Colonic mucosa (tissue), 4 donors: ENCODE measurements around the gene TCF7L1. TPM values are rescaled to one million over a fixed set of nuclear protein-coding genes. Genes with fewer than 3 reads are reported as not detected.

Experiments used
- DNase-seq: peaks from one replicate; pipeline ENCODE4 v3.0.0-alpha.2; 2020
- H3K27ac ChIP-seq: fragments of 200-600 bp; one replicate; pipeline ENCODE4 v1.8.0; 2021
- H3K27me3 ChIP-seq: fragments of 200-600 bp; one replicate; pipeline ENCODE4 v1.8.0; 2021
- H3K36me3 ChIP-seq: fragments of 200-600 bp; one replicate; pipeline ENCODE4 v1.8.0; 2021
- H3K4me1 ChIP-seq: fragments of 200-600 bp; one replicate; pipeline ENCODE4 v1.8.0; 2021; ENCODE audit warnings: mild to moderate bottlenecking
- H3K4me3 ChIP-seq: fragments of 200-600 bp; one replicate; pipeline ENCODE4 v1.8.0; 2021
- H3K9ac ChIP-seq, 2 donors: one replicate each; pipeline ENCODE4 v1.7.0; 2013; ENCODE audit warnings: control low read depth in 2 of 2, low read depth in 2 of 2, low read length in 2 of 2
- H3K9me3 ChIP-seq: fragments of 200-600 bp; one replicate; pipeline ENCODE4 v1.8.0; 2021
- CTCF ChIP-seq: fragments of 200-600 bp; IDR thresholded peaks from one replicate; pipeline ENCODE4 v1.8.0; 2022; ENCODE audit warnings: antibody characterized with exemption, mild to moderate bottlenecking
- intact Hi-C: fragments of 100-400 bp; cut with DNase I; formaldehyde crosslinking; loops from one replicate; pipeline ENCODE4 v1.14.1; 2022
- total RNA-seq, 2 donors: library from RNA; stranded (reverse); fragmentation: NEBNext Ultra II Directional in 1 of 2; extraction: Animal tissue kit (Norgen Biotek cat#: 25700) in 1 of 2; gene quantifications; one replicate each; pipeline ENCODE4 v1.2.1, GENCODE V29; 2021
- donor health status: healthy.
- donor health status: DM: no; HTN: no; CAD: no.
- donor health status: DM: no; HTN: no; CAD: no.

Gene TCF7L1
- total RNA-seq, 2 donors from 2014 or later: 0.99 to 3.2 TPM

- Histone ChIP-seq H3K4me1 (no peaks in the 10 kb centered on the region), H3K9me3 (no peaks in the 10 kb centered on the region), H3K27ac (no peak overlapping the region), H3K4me3 (no peak overlapping the region), H3K36me3 (no peaks in the 10 kb centered on the region), H3K27me3 (no peaks in the 10 kb centered on the region), H3K9ac (no peak overlapping the region)
- no peak for DNase-seq
- TF ChIP-seq CTCF: no peak
- intact Hi-C loops: no loop called here
Observed at GRCh38 chr2:85235281-85235680, 102.1 kb downstream of the TCF7L1 start.

DNA sequence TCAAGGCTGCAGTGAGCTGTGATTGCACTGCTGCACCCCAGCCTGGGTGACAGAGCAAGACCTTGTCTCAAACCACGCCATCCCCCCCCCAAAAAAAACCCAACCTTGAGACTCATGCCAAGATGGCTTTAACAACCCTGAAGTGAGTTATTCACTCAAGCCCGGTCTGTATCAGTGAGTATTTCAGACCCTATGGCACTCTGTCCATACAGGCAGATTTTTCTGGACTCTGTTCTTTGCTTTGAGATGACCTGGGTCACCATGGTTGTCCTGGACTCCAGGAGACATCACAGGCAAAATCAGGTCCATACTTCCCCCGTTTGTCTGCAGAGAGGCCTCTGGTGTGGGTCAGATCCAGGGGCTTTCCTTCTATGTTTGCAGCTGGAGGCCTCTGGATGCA lies 102.9 kb downstream of the TCF7L1 start:
- no peak for DNase-seq
- Histone ChIP-seq H3K36me3 (no peaks in the 10 kb centered on the region), H3K27me3 (no peaks in the 10 kb centered on the region), H3K4me3 (no peak overlapping the region), H3K9ac (no peak overlapping the region), H3K9me3 (no peaks in the 10 kb centered on the region), H3K27ac (no peak overlapping the region), H3K4me1 (no peaks in the 10 kb centered on the region)
- intact Hi-C loops: no loop called here
- TF ChIP-seq CTCF: no peak

DNA sequence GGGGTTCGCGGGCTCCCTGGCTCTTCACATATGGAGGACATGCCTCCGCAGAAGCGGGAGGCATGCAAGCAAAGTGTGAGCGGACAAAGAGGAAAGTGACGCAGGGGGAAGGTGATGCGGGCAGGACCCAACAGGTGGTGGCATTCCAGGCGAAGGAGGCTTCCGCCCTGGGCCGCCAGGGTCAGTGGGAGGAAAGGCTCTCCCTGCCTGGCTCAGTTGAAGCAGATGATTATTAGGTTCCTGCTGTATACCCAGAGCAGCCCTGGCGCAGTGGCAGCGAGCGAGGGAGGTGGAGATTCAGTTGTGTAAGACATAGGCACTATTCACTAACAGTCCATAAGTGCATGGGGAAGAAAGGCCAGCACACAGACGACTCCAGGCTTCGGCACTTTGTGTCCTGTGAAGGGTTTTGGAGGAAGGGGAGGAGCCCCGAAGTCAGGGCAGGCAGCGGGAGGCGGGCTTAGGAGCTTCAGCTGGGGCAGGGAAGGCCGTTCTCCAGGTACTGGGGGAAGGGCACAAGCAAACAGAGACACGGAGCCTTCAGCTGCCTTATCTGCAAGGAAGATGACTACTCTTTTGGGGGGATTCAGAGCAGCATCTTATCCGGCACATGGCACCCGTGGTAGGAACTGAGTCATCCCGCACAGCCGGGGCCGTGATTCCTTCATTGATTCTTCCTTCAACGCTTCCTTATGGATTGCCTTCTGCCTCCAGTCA lies 104.8 kb downstream of the TCF7L1 start:
- Histone ChIP-seq H3K9me3 (no peaks in the 10 kb centered on the region), H3K27ac (no peak overlapping the region), H3K4me3 (no peak overlapping the region), H3K27me3 (no peaks in the 10 kb centered on the region), H3K4me1 (no peaks in the 10 kb centered on the region), H3K9ac (no peak overlapping the region), H3K36me3 (no peaks in the 10 kb centered on the region)
- intact Hi-C loops: no loop called here
- no peak for DNase-seq
- TF ChIP-seq CTCF: no peak

- DNase-seq: no peak
- H3K27me3 ChIP-seq: no peaks in the 10 kb centered on the region
- no peak for TF ChIP-seq CTCF
- no peak overlapping the region for H3K4me3 ChIP-seq
- H3K9ac ChIP-seq: no peak overlapping the region
- no peaks in the 10 kb centered on the region for H3K36me3 ChIP-seq
- intact Hi-C loops: no loop called here
- no peaks in the 10 kb centered on the region for H3K4me1 ChIP-seq
- H3K27ac ChIP-seq: no peak overlapping the region
- H3K9me3 ChIP-seq: no peaks in the 10 kb centered on the region
Observed at GRCh38 chr2:85238607-85239006, 105.4 kb downstream of the TCF7L1 start.

DNA sequence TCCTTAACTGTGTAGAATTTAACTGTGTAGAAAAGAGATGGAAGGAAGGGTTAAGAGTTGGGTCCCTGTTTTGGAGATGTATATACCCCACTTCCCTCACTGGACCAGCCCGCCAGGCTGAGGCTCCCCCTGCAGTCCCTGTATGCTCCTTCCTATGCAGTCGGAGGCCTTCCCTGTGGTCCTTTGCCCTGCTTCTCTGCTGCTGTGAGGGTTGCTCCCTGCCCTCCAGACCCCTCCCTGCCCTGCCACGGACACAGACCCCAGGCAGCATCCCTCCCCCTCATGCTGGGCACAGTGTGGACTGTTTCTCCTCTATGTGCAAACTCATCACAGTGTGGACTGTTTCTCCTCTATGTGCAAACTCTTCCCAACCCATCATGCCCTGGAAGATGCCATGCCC lies 105.9 kb downstream of the TCF7L1 start:
- no peak for DNase-seq
- intact Hi-C loops: no loop called here
- Histone ChIP-seq H3K27ac (no peak overlapping the region), H3K4me3 (no peak overlapping the region), H3K9ac (no peak overlapping the region), H3K9me3 (no peaks in the 10 kb centered on the region), H3K36me3 (no peaks in the 10 kb centered on the region), H3K27me3 (no peaks in the 10 kb centered on the region), H3K4me1 (no peaks in the 10 kb centered on the region)
- TF ChIP-seq CTCF: no peak
